Activated CD4-positive, CD25-positive, alpha-beta regulatory T cell treated with anti-CD3 and anti-CD28 coated beads, Interleukin-2, amount 50 U/mL, for 16 hours (primary cell): Measurements from ENCODE around the gene PGAP3.
"Not testable (repeated sequence)": the region's sequence is repeated elsewhere in the genome, so short reads cannot be mapped to it uniquely, and the experiment has no call there.

Experiments
- DNase-seq: peaks from one replicate; pipeline ENCODE4 v3.0.0-alpha.2; 2020; ENCODE audit warnings: low read depth, low spot score

PGAP3 gene

DNA sequence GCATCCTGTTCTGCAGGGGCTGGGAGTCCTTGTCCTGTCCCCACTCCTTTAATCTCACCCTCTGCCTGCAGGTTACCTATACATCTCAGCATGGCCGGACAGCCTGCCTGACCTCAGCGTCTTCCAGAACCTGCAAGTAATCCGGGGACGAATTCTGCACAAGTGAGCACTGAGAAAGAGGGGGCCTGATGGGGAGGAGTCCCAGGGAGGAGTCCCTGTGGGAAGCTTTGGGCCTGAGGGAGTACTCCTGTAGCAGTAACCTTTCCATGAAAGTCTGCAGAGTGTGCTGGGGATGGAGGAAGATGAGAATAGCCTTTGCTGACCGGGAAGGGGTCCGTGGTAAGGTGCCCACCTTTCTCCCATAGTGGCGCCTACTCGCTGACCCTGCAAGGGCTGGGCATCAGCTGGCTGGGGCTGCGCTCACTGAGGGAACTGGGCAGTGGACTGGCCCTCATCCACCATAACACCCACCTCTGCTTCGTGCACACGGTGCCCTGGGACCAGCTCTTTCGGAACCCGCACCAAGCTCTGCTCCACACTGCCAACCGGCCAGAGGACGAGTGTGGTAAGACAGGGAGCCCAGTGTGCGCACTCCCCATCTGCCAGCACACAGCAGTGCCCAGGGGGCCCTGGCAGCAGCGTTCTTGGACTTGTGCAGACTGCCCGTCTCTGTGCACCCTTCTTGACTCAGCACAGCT is 27.7 kb upstream of the PGAP3 start:
- DNase-seq, result no peak

DNA sequence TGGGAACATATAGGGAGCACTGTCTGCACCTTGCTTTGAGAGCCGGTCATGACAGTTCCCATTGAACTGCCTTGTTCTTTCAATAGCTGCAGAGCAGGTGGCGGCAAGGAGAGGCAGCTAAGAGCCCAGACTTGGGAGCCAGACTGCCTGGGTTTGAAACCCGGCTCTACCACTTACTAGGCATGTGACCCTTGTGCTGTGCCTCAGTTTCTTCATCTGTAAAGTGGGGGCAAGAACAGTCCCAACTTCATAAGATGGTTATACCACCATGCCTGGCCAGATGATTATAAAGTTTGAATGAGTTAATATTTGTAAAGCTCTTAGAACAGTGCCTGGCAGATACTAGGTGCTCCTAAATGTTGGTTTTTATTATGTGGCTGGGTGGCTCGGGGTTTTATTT is 26.4 kb upstream of the PGAP3 start:
- DNase-seq, result no peak

DNA sequence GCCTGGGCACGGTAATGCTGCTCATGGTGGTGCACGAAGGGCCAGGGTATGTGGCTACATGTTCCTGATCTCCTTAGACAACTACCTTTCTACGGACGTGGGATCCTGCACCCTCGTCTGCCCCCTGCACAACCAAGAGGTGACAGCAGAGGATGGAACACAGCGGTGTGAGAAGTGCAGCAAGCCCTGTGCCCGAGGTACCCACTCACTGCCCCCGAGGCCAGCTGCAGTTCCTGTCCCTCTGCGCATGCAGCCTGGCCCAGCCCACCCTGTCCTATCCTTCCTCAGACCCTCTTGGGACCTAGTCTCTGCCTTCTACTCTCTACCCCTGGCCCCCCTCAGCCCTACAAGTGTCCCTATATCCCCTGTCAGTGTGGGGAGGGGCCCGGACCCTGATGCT is 24.0 kb upstream of the PGAP3 start:
- DNase-seq, result no peak

DNA sequence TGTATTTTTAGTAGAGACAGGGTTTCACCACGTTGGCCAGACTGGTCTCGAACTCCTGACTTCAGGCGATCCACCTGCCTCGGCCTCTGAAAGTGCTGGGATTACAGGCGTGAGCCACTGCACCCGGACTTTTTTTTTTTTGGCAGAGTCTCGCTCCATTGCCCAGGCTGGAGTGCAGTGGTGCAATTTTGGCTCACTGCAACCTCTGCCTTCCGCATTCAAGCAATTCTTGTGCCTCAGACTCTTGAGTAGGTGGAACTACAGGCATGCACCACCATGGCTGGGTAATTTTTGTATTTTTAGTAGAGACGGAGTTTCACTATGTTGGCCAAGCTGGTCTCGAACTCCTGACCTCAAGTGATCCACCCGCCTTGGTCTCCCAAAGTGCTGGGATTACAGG is 23.2 kb upstream of the PGAP3 start:
- DNase-seq, result not testable (repeated sequence)

DNA sequence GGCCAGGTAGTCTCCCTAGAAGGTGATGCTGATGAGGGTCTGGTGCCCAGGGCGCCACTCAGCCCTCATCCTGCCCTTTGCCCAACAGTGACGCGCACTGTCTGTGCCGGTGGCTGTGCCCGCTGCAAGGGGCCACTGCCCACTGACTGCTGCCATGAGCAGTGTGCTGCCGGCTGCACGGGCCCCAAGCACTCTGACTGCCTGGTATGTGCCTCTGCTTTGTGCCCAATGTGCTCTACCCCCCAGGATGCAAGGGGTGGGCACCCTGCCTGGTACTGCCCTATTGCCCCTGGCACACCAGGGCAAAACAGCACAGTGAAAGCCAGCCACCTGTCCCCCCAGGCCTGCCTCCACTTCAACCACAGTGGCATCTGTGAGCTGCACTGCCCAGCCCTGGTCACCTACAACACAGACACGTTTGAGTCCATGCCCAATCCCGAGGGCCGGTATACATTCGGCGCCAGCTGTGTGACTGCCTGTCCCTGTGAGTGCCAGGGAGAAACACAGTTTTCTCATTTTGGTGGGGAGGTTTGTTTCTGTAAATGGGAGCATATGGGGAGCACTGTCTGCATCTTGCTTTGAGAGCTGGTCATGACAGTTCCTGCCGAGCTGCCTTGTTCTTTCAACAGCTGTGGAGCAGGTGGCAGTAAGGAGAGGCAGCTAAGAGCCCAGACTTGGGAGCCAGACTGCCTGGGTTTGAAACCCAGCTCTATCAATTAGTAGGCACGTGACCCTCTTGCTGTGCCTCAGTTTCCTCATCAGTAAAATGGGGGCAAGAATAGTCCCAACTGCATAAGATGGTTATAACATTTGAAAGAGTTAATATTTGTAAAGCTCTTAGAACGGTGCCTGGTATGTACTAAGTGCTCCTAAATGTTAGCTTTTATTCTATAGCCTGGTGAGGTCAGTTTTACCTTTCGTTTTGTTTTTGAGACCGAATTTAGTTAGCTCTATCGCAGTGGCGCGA is 22.4 kb upstream of the PGAP3 start:
- no peak for DNase-seq

DNA sequence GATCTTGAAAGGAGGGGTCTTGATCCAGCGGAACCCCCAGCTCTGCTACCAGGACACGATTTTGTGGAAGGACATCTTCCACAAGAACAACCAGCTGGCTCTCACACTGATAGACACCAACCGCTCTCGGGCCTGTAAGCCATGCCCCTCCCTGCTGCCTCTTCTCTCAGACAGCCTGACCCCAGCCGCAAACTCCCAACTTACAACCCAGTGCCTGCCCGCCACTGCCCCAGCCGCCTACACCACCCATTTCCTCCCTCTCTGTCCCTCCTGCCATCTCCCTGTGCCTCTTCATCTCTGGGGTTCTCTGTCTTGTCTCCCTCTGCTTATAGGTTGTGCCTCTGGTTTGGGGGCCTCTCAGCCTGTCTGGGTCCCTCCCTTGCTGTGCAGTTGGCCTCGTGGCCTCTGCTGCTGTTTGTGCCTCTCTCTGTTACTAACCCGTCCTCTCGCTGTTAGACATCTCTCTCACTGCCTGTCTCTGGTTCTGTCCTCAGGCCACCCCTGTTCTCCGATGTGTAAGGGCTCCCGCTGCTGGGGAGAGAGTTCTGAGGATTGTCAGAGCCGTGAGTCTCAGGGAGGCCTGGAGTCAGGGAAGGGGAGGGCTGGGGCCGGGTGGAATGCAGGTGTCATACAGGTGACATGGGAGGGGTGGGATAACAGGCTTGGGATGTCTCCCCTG is 21.6 kb upstream of the PGAP3 start:
- DNase-seq, result no peak

DNA sequence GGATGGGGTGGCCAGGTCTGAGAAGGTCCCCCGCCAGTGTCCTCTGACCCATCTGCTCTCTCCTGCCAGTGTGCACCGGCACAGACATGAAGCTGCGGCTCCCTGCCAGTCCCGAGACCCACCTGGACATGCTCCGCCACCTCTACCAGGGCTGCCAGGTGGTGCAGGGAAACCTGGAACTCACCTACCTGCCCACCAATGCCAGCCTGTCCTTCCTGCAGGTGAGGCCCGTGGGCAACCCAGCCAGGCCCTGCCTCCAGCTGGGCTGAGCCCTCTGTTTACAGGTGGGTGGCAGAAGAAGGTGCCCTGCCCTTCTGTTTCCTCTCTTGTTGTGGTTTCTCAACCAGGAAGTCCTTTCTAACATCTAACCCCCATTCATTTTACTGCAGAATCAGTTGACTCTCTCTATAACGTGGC is 19.1 kb upstream of the PGAP3 start:
- no peak for DNase-seq

DNA sequence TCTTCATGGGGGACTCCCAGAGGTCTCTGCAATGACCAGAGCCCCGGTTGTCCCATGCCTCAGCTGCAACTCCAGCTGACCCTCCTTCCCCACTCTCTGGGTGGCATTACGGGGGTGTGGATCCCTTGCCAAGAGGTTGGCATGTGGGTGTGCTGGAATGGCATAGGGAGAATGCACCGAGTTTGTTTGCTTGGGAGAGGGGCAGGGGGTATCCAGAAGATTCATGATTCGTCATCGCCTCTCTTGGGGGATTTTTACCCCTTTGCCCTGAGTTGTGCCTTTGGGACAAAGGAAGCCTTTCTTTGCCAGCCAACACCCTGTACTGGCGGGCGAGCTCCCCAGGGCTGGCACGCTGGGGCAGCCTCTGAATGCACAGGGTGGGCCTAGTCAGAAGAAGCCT is 18.5 kb upstream of the PGAP3 start:
- DNase-seq, result no peak

DNA sequence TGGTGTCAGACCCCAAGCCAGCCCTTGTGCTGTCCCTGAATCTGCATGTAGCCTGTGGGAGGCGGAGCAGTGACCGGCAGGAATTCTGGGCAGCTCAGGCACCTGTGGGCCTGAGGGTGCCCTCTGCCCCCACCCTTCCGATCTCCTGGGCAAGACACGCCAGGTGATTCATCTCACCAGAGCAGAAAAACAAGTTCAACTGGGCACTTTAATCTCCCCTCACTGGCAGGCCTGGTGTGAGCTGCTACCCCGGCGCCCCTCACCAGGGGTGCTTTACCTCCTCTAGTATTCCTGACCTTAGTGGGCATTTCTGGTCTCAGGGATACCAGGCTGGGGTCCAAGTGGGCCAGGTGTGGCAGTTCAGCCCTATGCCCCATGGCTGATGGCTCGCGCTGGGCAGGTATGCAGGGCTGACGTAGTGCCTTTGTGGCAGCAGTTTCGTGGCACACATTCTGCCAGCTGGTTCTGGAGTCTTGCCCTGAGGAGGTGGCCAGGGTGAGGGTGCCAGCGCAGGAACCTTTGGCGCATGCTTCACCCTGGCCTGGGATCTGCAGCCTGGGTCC is 18.0 kb upstream of the PGAP3 start:
- DNase-seq, result no peak

DNA sequence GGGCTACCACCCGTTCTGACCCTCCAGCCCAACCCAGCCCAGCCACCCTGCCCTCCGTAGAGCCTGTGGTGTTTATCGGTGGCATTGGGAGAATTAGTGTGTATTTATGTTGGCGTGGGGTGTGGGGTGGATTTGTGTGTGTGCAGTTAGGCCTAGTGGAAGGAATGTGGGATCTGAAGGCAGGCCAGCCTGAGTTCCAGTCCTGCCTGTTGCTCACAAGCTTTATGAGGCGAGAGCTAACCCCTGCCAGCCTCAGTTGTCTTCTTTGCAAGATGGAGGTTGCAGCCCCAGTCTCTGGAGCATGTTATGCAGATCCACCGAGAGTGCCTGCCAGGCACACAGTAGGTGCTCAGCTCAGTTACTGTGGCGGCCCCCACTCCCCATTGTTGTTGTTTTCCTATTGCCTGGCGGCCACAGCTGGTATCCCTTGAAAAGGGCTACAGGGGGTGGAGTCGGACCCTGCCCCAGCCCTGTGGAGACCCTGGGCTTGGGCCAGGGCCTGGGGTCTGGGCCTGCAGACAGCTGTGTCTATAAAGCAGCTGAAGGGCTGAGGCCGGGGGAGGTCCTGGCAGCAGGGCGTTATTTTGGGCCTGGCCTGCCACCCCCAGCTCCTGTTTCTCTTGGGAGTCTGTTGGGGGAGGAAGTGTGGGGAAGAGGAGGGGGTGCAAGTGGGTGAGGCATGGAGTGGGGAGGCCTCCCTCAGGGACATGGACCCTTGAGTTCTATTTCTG is 17.1 kb upstream of the PGAP3 start:
- DNase-seq, result no peak

DNA sequence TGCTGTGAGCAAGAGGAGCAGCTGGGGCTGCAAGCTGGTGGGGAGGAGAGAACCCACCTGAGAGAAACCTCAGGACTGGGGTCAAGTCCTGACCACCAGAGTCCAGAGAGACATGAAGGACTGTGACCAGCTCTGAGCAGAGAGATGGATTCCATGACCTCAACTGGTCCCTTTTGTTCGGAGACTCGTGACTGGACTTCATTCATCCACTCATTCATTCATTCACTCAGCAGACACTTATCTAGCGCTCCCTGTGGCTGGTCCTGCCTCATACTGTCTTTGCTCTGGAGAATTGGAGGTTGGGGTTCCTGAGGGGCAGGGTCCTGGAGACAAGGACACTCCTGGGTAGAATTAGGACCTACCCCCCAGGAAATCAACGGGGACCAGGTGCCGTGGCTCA is 16.1 kb upstream of the PGAP3 start:
- DNase-seq, result no peak

DNA sequence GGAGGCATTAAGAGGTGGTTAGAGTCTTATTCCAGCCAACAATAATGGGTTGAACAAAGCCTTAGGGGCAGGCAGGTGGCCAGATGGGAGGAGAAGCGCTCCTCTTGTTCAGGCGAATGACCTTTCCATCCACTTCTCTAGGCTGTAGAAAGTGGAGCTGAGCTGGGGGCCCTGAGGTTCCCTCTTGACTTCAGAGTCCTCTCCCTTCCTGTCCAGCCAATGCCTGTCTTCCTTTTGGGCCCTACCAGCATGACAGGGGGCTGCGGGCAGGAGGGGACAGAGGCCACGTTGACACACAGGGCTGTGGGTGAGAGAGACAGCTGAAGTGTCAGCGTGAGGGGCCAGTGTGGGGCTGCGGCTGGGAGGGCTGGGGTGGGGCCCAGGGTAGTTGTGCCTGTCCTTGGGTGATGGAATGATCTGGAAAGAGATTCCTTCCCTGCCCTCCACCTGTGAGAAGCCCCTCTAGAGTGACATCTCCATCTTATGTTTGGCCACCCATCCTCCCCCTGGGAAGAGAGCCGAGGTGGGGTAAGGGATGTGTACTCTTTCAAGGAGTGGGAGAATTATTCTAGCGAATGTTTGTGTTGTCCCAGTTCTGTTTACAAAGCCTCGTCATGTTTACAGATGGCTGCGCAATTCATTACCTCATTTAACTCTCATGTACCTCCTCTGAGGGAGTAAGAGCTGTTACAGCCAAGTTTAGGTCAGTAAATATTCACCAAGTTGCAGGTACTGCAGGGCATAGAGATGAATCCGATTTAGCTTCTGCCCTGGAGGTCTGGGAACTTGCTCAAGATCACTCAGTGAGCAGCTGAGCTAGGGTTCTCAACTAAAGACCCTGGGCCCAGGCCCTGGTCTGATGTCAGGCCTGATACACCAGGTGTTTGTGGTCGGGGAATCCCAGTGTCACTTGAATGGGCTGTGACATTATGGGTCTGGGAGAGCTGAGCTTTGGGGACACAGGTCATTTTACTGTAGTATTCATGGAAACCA is 15.3 kb upstream of the PGAP3 start:
- no peak for DNase-seq

DNA sequence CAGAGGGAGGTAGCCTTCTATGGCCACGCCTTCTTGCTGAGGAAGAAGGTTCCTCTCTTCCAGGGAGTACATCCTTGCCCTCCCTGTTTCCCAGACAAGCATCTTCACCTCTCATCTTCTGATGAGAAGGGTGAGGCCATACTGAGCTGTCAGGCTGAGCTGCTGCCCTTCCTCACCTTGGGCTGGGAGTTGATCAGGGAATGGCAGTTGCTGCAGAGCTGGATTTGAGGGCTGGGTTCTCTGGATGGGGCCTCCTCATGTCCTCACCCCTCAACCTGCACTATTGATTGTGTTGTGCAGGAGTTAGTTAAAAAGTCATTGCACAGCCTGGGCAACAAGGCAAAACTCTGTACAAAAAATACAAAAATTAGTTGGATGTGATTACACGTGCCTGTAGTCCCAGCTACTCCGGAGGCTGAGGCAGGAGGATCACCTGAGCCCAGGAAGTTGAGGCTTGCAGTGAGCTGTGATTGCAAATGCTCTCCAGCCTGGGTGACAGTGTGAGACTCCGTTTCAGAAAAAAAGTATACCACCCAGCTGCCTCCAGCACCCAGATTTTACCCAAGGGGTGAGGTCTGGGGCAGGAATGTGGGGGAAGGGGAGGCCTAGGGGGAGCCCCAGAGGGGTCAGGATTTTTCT is 14.0 kb upstream of the PGAP3 start:
- no peak for DNase-seq

DNA sequence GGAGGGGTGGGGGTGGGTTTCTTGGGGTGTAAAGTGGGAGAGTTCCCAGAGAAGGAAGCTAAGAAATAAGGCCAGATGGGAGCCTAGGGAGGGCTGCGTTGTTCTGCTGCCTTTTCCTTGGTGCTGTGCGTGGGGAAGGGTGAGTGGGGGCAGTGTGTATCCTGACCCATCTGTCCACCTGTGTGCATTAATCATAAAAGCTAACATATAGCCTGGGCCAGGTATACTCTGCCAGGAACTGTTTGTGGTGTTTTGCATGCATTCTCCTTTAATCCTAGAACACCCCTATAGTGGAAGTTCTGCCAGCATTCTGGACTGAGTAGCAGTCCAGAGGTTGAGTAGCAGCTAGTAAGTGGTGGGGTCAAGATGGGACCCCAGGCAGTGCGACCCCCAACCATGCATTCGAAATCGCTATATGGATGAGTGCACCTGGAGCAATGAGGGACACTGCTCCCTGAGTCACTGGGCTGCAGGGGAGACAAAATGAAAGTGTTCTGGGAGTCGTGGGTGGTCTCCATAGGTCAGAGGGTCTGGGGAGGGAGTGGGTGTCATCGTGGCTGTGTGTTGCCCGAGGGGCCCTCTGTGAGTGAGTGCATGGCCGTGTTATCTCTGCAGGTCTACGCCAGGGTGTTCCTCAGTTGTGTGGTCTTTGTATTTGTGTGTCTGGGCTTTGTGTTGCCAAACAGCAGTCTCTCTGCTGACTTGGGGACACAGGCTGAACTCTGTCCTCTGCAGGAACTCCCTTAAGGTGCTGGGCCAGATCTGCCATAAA is 13.3 kb upstream of the PGAP3 start:
- no peak for DNase-seq

DNA sequence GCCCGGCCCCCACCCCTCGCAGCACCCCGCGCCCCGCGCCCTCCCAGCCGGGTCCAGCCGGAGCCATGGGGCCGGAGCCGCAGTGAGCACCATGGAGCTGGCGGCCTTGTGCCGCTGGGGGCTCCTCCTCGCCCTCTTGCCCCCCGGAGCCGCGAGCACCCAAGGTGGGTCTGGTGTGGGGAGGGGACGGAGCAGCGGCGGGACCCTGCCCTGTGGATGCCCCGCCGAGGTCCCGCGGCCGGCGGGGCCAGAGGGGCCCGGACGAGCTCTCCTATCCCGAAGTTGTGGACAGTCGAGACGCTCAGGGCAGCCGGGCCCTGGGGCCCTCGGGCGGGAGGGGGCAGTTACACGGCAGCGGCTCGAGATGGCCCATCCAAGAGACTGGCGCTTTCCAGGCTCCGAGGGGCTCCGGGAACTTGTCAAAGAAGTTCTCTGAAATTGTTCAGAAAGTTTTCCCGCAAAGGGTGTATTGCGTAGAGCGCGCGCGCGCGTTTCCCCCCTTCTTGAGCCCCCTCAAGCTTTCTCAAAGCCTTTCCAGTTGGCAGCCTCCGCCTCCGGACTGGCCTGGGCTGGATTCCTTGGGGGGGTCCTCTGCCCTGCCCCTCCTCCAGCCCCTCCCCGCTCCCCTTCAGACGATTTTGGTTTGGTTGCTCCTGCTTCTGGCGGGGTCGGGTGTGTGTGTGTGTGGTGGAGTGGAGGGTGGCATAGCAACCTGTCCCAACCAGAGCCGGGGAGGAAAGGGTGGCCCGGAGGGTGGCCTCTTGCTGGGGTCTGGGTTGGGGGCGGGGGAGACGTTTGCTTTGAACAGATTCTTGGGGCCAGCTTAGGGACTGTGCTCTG is 12.5 kb upstream of the PGAP3 start:
- DNase-seq, result no peak

DNA sequence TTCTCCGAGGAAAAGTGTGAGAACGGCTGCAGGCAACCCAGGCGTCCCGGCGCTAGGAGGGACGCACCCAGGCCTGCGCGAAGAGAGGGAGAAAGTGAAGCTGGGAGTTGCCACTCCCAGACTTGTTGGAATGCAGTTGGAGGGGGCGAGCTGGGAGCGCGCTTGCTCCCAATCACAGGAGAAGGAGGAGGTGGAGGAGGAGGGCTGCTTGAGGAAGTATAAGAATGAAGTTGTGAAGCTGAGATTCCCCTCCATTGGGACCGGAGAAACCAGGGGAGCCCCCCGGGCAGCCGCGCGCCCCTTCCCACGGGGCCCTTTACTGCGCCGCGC is 11.9 kb upstream of the PGAP3 start, which contains the start of gene ERBB2:
TSS of gene ERBB2 (plus strand) at position 247 of the 330 bp plus-strand sequence. CDS start 175 bp downstream, outside the sequence.
- no peak for DNase-seq

DNA sequence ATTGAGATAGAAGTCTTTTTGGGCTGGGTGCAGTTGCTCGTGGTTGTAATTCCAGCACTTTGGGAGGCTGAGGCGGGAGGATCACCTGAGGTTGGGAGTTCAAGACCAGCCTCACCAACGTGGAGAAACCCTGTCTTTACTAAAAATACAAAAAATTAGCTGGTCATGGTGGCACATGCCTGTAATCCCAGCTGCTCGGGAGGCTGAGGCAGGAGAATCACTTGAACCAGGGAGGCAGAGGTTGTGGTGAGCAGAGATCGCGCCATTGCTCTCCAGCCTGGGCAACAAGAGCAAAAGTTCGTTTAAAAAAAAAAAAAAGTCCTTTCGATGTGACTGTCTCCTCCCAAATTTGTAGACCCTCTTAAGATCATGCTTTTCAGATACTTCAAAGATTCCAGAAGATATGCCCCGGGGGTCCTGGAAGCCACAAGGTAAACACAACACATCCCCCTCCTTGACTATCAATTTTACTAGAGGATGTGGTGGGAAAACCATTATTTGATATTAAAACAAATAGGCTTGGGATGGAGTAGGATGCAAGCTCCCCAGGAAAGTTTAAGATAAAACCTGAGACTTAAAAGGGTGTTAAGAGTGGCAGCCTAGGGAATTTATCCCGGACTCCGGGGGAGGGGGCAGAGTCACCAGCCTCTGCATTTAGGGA is 11.4 kb upstream of the PGAP3 start:
- not testable (repeated sequence) for DNase-seq
